ENCODE measurements around the gene RUVBL2. TPM values are rescaled to one million over a fixed set of nuclear protein-coding genes. Genes with fewer than 3 reads are reported as not detected.

Gene RUVBL2
- total RNA-seq, 2 donors from 2014 or later = 110 to 126 TPM

DNA sequence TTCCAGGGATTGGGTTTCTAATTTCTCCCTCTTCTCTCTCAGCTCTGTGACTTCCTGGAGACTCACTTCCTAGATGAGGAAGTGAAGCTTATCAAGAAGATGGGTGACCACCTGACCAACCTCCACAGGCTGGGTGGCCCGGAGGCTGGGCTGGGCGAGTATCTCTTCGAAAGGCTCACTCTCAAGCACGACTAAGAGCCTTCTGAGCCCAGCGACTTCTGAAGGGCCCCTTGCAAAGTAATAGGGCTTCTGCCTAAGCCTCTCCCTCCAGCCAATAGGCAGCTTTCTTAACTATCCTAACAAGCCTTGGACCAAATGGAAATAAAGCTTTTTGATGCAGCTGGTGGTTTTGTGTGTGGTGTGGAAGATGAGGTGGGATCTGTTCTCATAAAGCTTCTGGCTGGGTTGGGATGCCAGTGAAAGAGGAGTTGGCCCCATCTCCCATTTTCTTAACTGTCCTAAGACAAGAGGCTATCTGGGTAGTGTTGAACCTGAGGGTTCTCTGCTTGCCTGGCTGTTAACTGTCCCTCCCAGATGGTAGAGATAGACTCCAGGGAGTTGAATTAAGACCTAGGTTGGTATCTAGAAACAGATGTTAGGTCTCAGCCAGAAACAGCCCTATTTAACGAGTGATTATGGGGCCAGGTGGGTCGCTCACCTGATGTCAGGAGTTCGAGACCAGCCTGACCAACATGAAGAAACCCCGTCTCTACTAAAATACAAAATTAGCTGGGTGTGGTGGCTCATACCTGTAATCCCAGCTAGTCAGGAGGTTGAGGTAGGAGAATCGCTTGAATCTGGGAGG, 26.9 kb upstream of the RUVBL2 start:
- Histone ChIP-seq H3K27me3 (replicated peaks; ENCODE audit: insufficient read depth) (no peaks in the 10 kb centered on the region), H3K9me3 (no peaks in the 10 kb centered on the region), H3K36me3 (peaks cover 0 to 5% of the 10 kb centered on the region in 2 donors), H3K4me3 (peak overlapping the region; percentile 69 to 86), H3K4me1 (replicated peaks) (peaks cover 7% of the 10 kb centered on the region), H3K27ac (peak overlapping the region; percentile 93 to 95)
- WGBS = 85% methylated on average over 10 of the region's 10 CpGs
- no peak for DNase-seq (ENCODE audit: low spot score)
- intact Hi-C loops (cut with DNase I) = loop anchor here (10.0 kb wide), 1 partner anchor 322 kb away; the partner anchor contains the start of gene CA11
- TF ChIP-seq POLR2A (IDR thresholded peaks at IDR 0.05) (no peak), POLR2AphosphoS5 (IDR thresholded peaks at IDR 0.05) (no peak), CTCF (IDR thresholded peaks at IDR 0.05) (no peak)

DNA sequence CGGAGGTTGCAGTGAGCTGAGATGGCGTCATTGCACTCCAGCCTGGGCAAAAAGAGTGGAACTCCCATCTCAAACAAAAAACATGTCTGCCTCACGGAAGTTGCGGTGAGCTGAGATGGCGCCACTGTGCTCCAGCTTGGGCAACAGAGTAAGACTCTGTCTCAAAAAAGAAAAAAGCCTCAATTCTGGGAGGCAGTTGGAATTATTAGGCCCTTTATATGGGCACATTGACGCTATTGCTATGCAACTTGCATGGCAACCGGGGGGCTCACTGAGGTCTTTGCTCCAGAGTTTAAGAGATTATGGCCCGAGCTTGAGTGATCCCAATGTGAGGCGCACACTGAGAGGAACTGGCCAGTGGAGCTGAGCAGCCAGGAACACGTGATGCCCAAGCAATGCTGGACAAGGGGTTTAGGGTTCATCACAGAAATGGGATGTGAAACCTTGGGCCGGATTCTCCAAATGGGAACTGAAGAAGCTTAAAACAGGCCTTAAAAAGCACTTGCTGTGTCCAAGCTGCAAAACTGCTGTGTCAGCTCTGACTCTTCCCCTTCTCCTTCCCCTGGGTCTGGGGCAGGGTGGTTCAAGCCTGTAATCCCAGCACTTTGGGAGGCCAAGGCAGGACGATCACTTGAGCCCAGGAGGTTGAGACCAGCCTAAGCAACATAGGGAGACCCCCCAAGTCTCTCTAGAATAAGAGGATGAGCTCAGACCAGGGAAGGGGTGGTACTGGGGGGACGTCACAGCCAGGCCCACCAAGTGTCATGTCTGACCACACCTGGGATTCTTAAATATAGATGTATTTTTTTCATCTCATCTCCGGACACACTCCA, 26.1 kb upstream of the RUVBL2 start:
- Histone ChIP-seq H3K4me1 (replicated peaks) (peaks cover 7% of the 10 kb centered on the region), H3K36me3 (peaks cover 0 to 5% of the 10 kb centered on the region in 2 donors)
- 75% methylated on average over 14 of the region's 14 CpGs for WGBS

GRCh38 chr19:48968179-48968661, 25.5 kb upstream of the RUVBL2 start:
- peaks cover 7% of the 10 kb centered on the region for H3K4me1 ChIP-seq (replicated peaks)
- no peaks in the 10 kb centered on the region for H3K9me3 ChIP-seq
- H3K27me3 ChIP-seq (replicated peaks; ENCODE audit: insufficient read depth) = no peaks in the 10 kb centered on the region
- WGBS = 58% methylated on average over 4 of the region's 4 CpGs
- intact Hi-C loops (cut with DNase I) = loop anchor here (10.0 kb wide), 1 partner anchor 323 kb away; the partner anchor contains the start of gene CA11
- peaks cover 0 to 5% of the 10 kb centered on the region in 2 donors for H3K36me3 ChIP-seq
- TF ChIP-seq CTCF (IDR thresholded peaks at IDR 0.05) = no peak
- H3K27ac ChIP-seq = peak overlapping the region in 1 of 2 donors; percentile 12
- no peak overlapping the region for H3K4me3 ChIP-seq
- no peak for DNase-seq (ENCODE audit: low spot score)

More for the DNA sequence above, 26.1 kb upstream of the RUVBL2 start:
- Histone ChIP-seq H3K4me3 (no peak overlapping the region), H3K9me3 (no peaks in the 10 kb centered on the region), H3K27me3 (replicated peaks; ENCODE audit: insufficient read depth) (no peaks in the 10 kb centered on the region), H3K27ac (peak overlapping the region in 1 of 2 donors; percentile 93)
- TF ChIP-seq POLR2A (IDR thresholded peaks at IDR 0.05) (no peak), POLR2AphosphoS5 (IDR thresholded peaks at IDR 0.05) (no peak)
- no peak for DNase-seq (ENCODE audit: low spot score)
- intact Hi-C loops (cut with DNase I) = loop anchor here (10.0 kb wide), 1 partner anchor 323 kb away; the partner anchor contains the start of gene CA11

DNA sequence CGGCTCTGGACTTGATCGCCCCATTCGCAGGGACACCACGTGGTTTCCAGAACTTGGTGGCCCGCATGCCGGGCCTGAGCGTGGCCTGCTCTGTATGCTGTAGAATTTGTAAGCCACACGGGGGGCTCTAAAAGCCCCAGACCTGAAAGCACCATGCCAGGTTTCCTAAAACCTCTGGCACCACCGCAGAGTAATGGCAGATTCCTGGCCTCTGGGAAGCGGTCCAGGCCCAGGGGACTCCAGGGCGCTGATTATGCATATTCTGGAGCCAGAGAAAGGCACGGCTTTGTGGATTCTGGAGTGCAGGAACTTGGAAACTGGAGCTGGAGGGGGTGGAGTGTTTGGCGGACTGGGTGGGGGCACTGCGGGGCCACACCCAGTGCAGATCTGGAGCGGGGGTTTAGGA, 24.9 kb upstream of the RUVBL2 start:
- peak overlapping the region in 1 of 2 donors; percentile 12 for H3K27ac ChIP-seq
- no peak overlapping the region for H3K4me3 ChIP-seq
- no peak for DNase-seq (ENCODE audit: low spot score)
- WGBS = 86% methylated on average over 15 of the region's 15 CpGs
- H3K9me3 ChIP-seq = no peaks in the 10 kb centered on the region
- TF ChIP-seq POLR2A (IDR thresholded peaks at IDR 0.05) = no peak
- no peak for TF ChIP-seq CTCF (IDR thresholded peaks at IDR 0.05)
- TF ChIP-seq POLR2AphosphoS5 (IDR thresholded peaks at IDR 0.05) = no peak
- intact Hi-C loops (cut with DNase I) = loop anchor here (10.0 kb wide), 1 partner anchor 324 kb away; the partner anchor contains the start of gene CA11
- H3K4me1 ChIP-seq (replicated peaks) = peaks cover 7% of the 10 kb centered on the region
- no peaks in the 10 kb centered on the region for H3K27me3 ChIP-seq (replicated peaks; ENCODE audit: insufficient read depth)
- H3K36me3 ChIP-seq = peaks cover 0 to 10% of the 10 kb centered on the region in 2 donors

All from prostate gland (tissue), 2 donors.